Natural killer cell (primary cell): ENCODE results near the gene ERRFI1. TPM values are rescaled to one million over a fixed set of nuclear protein-coding genes. Genes with fewer than 3 reads are reported as not detected.

ENCODE experiments used
- ATAC-seq, 3 donors: fragments of 150-1000 bp in 2 of 3; fragments of 200-7000 bp in 1 of 3; cut with Tn5 transposase; 1 replicate in 1 of 3; 2 replicates in 2 of 3; pipeline ENCODE4 v1.10.0; 2021; ENCODE audit warnings: mild to moderate bottlenecking in 2 of 3, moderate library complexity in 2 of 3
- DNase-seq, 2 donors: peaks; one replicate each; pipeline versions ENCODE4 v3.0.0 to v3.0.0-alpha.2; 2013 to 2021; ENCODE audit warnings: mixed read lengths in 1 of 2
- H3K27ac ChIP-seq: one replicate; pipeline ENCODE4 v1.5.1; 2013; ENCODE audit warnings: mild to moderate bottlenecking, low read length
- H3K27me3 ChIP-seq: one replicate; pipeline ENCODE4 v1.6.1; 2013; ENCODE audit warnings: low read length; ENCODE audit not compliant: control insufficient read depth, insufficient read depth
- H3K36me3 ChIP-seq: one replicate; pipeline ENCODE4 v1.6.1; 2013; ENCODE audit warnings: low read length; ENCODE audit not compliant: control insufficient read depth, insufficient read depth
- H3K4me1 ChIP-seq: one replicate; pipeline ENCODE4 v1.6.1; 2013; ENCODE audit warnings: low read length; ENCODE audit not compliant: control insufficient read depth, insufficient read depth
- H3K4me3 ChIP-seq: one replicate; pipeline ENCODE4 v1.5.1; 2013; ENCODE audit warnings: low read length
- H3K9me3 ChIP-seq: one replicate; pipeline ENCODE4 v1.6.1; 2013; ENCODE audit warnings: low read length; ENCODE audit not compliant: control insufficient read depth, insufficient read depth
- H3K27ac Mint-ChIP-seq, 2 donors: one replicate each; pipeline ENCODE4 v1.8.0; 2022; ENCODE audit warnings: mild to moderate bottlenecking in 2 of 2, mixed read lengths in 2 of 2, moderate library complexity in 1 of 2
- H3K27me3 Mint-ChIP-seq, 2 donors: one replicate each; pipeline ENCODE4 v1.8.0; 2022; ENCODE audit warnings: low read depth in 2 of 2, mixed read lengths in 2 of 2
- H3K36me3 Mint-ChIP-seq: one replicate; pipeline ENCODE4 v1.8.0; 2022; ENCODE audit warnings: mixed read lengths
- H3K4me1 Mint-ChIP-seq, 2 donors: one replicate each; pipeline ENCODE4 v1.8.0; 2022; ENCODE audit warnings: mixed read lengths in 2 of 2
- H3K4me3 Mint-ChIP-seq: one replicate; pipeline ENCODE4 v1.8.0; 2022; ENCODE audit warnings: mild to moderate bottlenecking, moderate library complexity, mixed read lengths
- H3K9me3 Mint-ChIP-seq, 2 donors: one replicate each; pipeline ENCODE4 v1.8.0; 2022; ENCODE audit warnings: mixed read lengths in 2 of 2
- CTCF ChIP-seq: fragments of 200-600 bp; IDR thresholded peaks from one replicate; pipeline ENCODE4 v1.8.0; 2022; ENCODE audit warnings: antibody characterized with exemption
- WGBS: methylation state at CpG from one replicate; pipeline ENCODE4 v1.1.7; 2013; ENCODE audit warnings: missing lambda C conversion rate; ENCODE audit not compliant: insufficient coverage; 5-methylcytosine and 5-hydroxymethylcytosine counted together
- intact Hi-C: fragments of 100-400 bp; cut with micrococcal nuclease; formaldehyde crosslinking; loops from one replicate; pipeline ENCODE4 v1.14.2; 2022
- total RNA-seq, 4 donors: library from RNA; stranded (reverse); fragments of 120-200 nt in 1 of 4; gene quantifications; one replicate each; pipeline versions ENCODE4 v1.2.3 to v1.2.4, GENCODE V29; 2013 to 2022

Gene ERRFI1
- total RNA-seq, 3 donors from 2014 or later (not counting 1 experiment from before 2014, with no cell fraction given): 2.9 to 4.9 (median 4.0) TPM

DNA sequence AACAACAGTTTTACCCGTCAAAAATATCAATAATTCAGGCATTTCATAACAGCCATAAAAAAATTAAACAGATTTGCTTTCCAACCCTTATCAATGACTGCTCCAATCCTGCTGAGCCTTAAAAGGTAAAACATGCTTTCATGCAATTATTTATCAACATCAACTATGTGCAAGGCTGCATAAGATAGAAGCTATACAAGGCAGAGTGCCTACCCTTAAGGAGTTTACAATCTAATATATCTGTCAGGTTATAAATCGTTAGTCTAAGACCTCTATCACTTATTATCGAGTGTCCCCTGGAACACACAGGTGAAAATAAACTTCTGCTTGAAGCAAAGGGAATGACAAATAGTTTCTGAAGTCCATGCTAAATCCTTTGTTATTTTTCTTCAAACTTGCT lies 1.8 kb downstream of the ERRFI1 start:
- WGBS: 89% methylated on average over 3 of the region's 3 CpGs
- Mint-ChIP-seq H3K4me1 (peaks cover 11 to 17% of the 10 kb centered on the region in 2 donors), H3K27ac (no peak overlapping the region), H3K4me3 (no peak overlapping the region), H3K36me3 (no peaks in the 10 kb centered on the region), H3K27me3 (peaks cover 20 to 22% of the 10 kb centered on the region in 2 donors), H3K9me3 (no peaks in the 10 kb centered on the region)
- DNase-seq: no peak
- H3K9me3 ChIP-seq: no peaks in the 10 kb centered on the region
- no peak for ATAC-seq
- intact Hi-C loops: no loop called here
- peaks cover 25% of the 10 kb centered on the region for H3K27me3 ChIP-seq
- H3K4me1 ChIP-seq: peaks cover 11% of the 10 kb centered on the region
- TF ChIP-seq CTCF: no peak
- H3K4me3 ChIP-seq: no peak overlapping the region
- H3K27ac ChIP-seq: no peak overlapping the region
- no peaks in the 10 kb centered on the region for H3K36me3 ChIP-seq

- Mint-ChIP-seq H3K4me1 (peaks cover 11 to 17% of the 10 kb centered on the region in 2 donors), H3K9me3 (no peaks in the 10 kb centered on the region), H3K36me3 (no peaks in the 10 kb centered on the region), H3K27ac (no peak overlapping the region), H3K4me3 (no peak overlapping the region), H3K27me3 (peaks cover 24 to 26% of the 10 kb centered on the region in 2 donors)
- H3K4me1 ChIP-seq: peaks cover 11% of the 10 kb centered on the region
- no peak overlapping the region for H3K4me3 ChIP-seq
- intact Hi-C loops: no loop called here
- H3K36me3 ChIP-seq: no peaks in the 10 kb centered on the region
- H3K9me3 ChIP-seq: no peaks in the 10 kb centered on the region
- no peak for ATAC-seq
- WGBS: 59% methylated on average over 1 of the region's 1 CpG
- TF ChIP-seq CTCF: no peak
- H3K27me3 ChIP-seq: peaks cover 25% of the 10 kb centered on the region
- H3K27ac ChIP-seq: no peak overlapping the region
- no peak for DNase-seq
Measured at GRCh38 chr1:8023995-8024313, 2.2 kb downstream of the ERRFI1 start.

DNA sequence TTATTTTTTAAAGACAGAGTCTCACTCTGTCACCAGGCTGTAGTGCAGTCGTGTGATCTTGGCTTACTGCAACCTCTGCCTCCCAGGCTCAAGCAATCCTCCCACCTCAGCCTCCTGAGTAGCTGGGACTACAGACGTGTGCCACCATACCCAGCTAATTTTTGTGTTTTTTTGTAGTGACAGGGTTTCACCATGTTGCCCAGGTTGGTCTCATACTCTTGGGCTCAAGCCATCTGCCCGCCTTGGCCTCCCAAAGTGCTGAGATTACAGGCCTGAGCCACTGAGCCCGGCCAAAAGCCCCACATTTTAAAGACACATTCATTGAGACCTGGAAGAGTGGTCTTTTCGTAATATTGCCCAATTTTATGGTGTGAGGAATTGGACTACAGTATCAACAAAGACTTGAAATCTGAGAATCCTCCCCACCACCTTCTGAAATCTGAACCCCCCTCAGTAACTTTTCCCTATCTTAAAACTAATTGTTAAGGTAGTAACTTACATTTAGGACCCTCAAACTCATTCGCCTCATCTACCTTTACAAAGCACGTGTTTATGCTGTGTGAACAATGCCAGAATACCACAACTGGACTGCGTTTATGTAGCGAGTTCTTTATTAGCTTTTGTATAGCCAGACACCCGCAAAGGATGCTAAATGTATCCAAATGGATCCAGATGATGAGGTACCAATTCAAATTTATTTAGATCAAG lies 2.7 kb downstream of the ERRFI1 start:
- peaks cover 29% of the 10 kb centered on the region in 2 donors for H3K27me3 Mint-ChIP-seq
- H3K27ac Mint-ChIP-seq: no peak overlapping the region
- peaks cover 11% of the 10 kb centered on the region for H3K4me1 ChIP-seq
- H3K36me3 Mint-ChIP-seq: no peaks in the 10 kb centered on the region
- H3K27me3 ChIP-seq: peaks cover 25% of the 10 kb centered on the region
- DNase-seq (no peak), ATAC-seq (no peak)
- no peaks in the 10 kb centered on the region for H3K9me3 Mint-ChIP-seq
- TF ChIP-seq CTCF: no peak
- intact Hi-C loops: no loop called here
- H3K36me3 ChIP-seq: no peaks in the 10 kb centered on the region
- no peak overlapping the region for H3K27ac ChIP-seq
- 90% methylated on average over 8 of the region's 10 CpGs for WGBS
- peaks cover 11 to 17% of the 10 kb centered on the region in 2 donors for H3K4me1 Mint-ChIP-seq
- H3K4me3 Mint-ChIP-seq: no peak overlapping the region
- H3K9me3 ChIP-seq: no peaks in the 10 kb centered on the region
- H3K4me3 ChIP-seq: no peak overlapping the region
